PC-3 (cell line): ENCODE results near the gene HYDIN. TPM values are rescaled to one million over a fixed set of nuclear protein-coding genes. Genes with fewer than 3 reads are reported as not detected.

ENCODE experiments used
- ATAC-seq: fragments of 200-7000 bp; cut with Tn5 transposase; 2 replicates; pipeline ENCODE4 v1.9.1; 2020; ENCODE audit warnings: mild to moderate bottlenecking, moderate library complexity
- BruUV-seq: library from RNA; stranded (reverse); fragments of 400-500 nt; replicated peaks from 2 replicates; lab custom pipeline; 2021; lab: Mats Ljungman, UMichigan
- CTCF ChIA-PET: fragments of 300-600 bp; sonication (Branson Sonifier 250); formaldehyde crosslinking; loops from one replicate; lab custom pipeline; 2022; ENCODE audit warnings: antibody characterized with exemption; lab: Charles Lee
- POLR2A ChIA-PET: fragments of 300-600 bp; sonication (Branson Sonifier 250); formaldehyde crosslinking; loops from one replicate; lab custom pipeline; 2022; ENCODE audit warnings: antibody characterized with exemption; ENCODE audit not compliant: unreplicated experiment; lab: Charles Lee
- DNase-seq: peaks from one replicate; pipeline ENCODE4 v3.0.0-alpha.2; 2015
- H2AFZ ChIP-seq: fragments of 300-600 bp; sonication (generic); 2 replicates; pipeline ENCODE4 v1.6.0; 2016; ENCODE audit warnings: antibody characterized with exemption, low read length
- H3F3A ChIP-seq: fragments of 300-600 bp; sonication (generic); one replicate; pipeline ENCODE4 v1.6.0; 2017; ENCODE audit warnings: antibody characterized with exemption, low read length, control low read depth, mild to moderate bottlenecking; ENCODE audit not compliant: unreplicated experiment
- H3K27ac ChIP-seq: fragments of 300-600 bp; sonication (generic); 2 replicates; pipeline ENCODE4 v1.5.1; 2016; ENCODE audit warnings: mild to moderate bottlenecking, low read length
- H3K27me3 ChIP-seq: fragments of 300-600 bp; sonication (generic); 2 replicates; pipeline ENCODE4 v1.6.1; 2016; ENCODE audit warnings: low read length, mixed read lengths
- H3K36me3 ChIP-seq: fragments of 300-600 bp; sonication (generic); 2 replicates; pipeline ENCODE4 v1.6.1; 2016; ENCODE audit warnings: low read depth, mixed run types, low read length, mixed read lengths
- H3K4me1 ChIP-seq: fragments of 300-600 bp; sonication (generic); 2 replicates; pipeline ENCODE4 v1.5.1; 2016; ENCODE audit warnings: low read length; ENCODE audit not compliant: insufficient read depth
- H3K4me2 ChIP-seq: fragments of 300-600 bp; sonication (generic); 2 replicates; pipeline ENCODE4 v1.6.0; 2016; ENCODE audit warnings: low read length
- H3K4me3 ChIP-seq: fragments of 300-600 bp; sonication (generic); 2 replicates; pipeline ENCODE4 v1.5.1; 2016; ENCODE audit warnings: mild to moderate bottlenecking, low read length, mixed read lengths
- H3K79me2 ChIP-seq: fragments of 300-600 bp; sonication (generic); 2 replicates; pipeline ENCODE4 v1.6.1; 2017; ENCODE audit warnings: low read length, mixed read lengths
- H3K9ac ChIP-seq: fragments of 300-600 bp; sonication (generic); 2 replicates; pipeline ENCODE4 v1.6.0; 2016; ENCODE audit warnings: mild to moderate bottlenecking, low read length
- H3K9me2 ChIP-seq: fragments of 300-600 bp; sonication (generic); replicated peaks from 2 replicates; pipeline ENCODE4 v1.6.1; 2016; ENCODE audit warnings: mixed run types, low read length, mixed read lengths
- H3K9me3 ChIP-seq: fragments of 300-600 bp; sonication (generic); 2 replicates; pipeline ENCODE4 v1.6.1; 2016; ENCODE audit warnings: low read length, mixed read lengths
- H4K20me1 ChIP-seq: fragments of 300-600 bp; sonication (generic); 2 replicates; pipeline ENCODE4 v1.6.1; 2016; ENCODE audit warnings: low read length, mixed read lengths
- EZH2 ChIP-seq: fragments of 300-600 bp; sonication (generic); IDR thresholded peaks from one replicate; pipeline ENCODE4 v1.6.1; 2017; ENCODE audit warnings: antibody characterized with exemption, mild to moderate bottlenecking, low read length; ENCODE audit not compliant: unreplicated experiment
- EZH2phosphoT487 ChIP-seq: fragments of 300-600 bp; sonication (generic); IDR thresholded peaks from 2 replicates; pipeline ENCODE4 v1.6.1; 2018; ENCODE audit warnings: mild to moderate bottlenecking, antibody characterized with exemption, low read length, borderline replicate concordance
- intact Hi-C: fragments of 100-400 bp; cut with micrococcal nuclease; formaldehyde crosslinking; loops from 2 replicates; pipeline ENCODE4 v1.9.0; 2023
- total RNA-seq: library from RNA; depleted of rRNA; stranded (reverse); fragments of >200 nt; gene quantifications from 2 replicates; pipeline ENCODE4 v1.2.3, GENCODE V29; 2014; rRNA removed
- TF ChIP-seq, protein P1 (sequence below): fragments of 300-600 bp; sonication (generic); conservative IDR thresholded peaks from 2 replicates; pipeline ENCODE4 v1.5.1; 2017; ENCODE audit warnings: antibody characterized with exemption, low read depth, mild to moderate bottlenecking, low read length

The HYDIN gene
- total RNA-seq, 1 experiment from 2014 or later = 0.69 TPM

- no peak overlapping the region for H3K4me3 ChIP-seq
- H3K36me3 ChIP-seq = no peaks in the 10 kb centered on the region
- intact Hi-C loops = loop anchor here (1.0 kb wide), 1 partner anchor 12 kb away; no protein-coding TSS in a partner anchor
- TF ChIP-seq EZH2phosphoT487 (no peak), EZH2 (no peak)
- TF ChIP-seq, protein P1, sequence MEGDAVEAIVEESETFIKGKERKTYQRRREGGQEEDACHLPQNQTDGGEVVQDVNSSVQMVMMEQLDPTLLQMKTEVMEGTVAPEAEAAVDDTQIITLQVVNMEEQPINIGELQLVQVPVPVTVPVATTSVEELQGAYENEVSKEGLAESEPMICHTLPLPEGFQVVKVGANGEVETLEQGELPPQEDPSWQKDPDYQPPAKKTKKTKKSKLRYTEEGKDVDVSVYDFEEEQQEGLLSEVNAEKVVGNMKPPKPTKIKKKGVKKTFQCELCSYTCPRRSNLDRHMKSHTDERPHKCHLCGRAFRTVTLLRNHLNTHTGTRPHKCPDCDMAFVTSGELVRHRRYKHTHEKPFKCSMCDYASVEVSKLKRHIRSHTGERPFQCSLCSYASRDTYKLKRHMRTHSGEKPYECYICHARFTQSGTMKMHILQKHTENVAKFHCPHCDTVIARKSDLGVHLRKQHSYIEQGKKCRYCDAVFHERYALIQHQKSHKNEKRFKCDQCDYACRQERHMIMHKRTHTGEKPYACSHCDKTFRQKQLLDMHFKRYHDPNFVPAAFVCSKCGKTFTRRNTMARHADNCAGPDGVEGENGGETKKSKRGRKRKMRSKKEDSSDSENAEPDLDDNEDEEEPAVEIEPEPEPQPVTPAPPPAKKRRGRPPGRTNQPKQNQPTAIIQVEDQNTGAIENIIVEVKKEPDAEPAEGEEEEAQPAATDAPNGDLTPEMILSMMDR = no peak
- ATAC-seq = no peak
- H3K9me3 ChIP-seq = no peaks in the 10 kb centered on the region
- POLR2A ChIA-PET = no interaction called here
- H3K9ac ChIP-seq = no peak overlapping the region
- H3K79me2 ChIP-seq = no peaks in the 10 kb centered on the region
- H2AFZ ChIP-seq = no peak overlapping the region
- no peaks in the 10 kb centered on the region for H4K20me1 ChIP-seq
- H3K4me2 ChIP-seq = no peak overlapping the region
- H3F3A ChIP-seq = no peaks in the 10 kb centered on the region
- peaks cover 21% of the 10 kb centered on the region for H3K4me1 ChIP-seq
- DNase-seq = no peak
- CTCF ChIA-PET = interaction anchor here (0.8 kb wide), 1 partner anchor 14 kb away, joined by 3 read pairs; no protein-coding TSS in a partner anchor
- no TSS peak for BruUV-seq
- H3K9me2 ChIP-seq = no peaks in the 10 kb centered on the region
- H3K27ac ChIP-seq = no peak overlapping the region
- no peaks in the 10 kb centered on the region for H3K27me3 ChIP-seq
These were observed 470.9 kb downstream of the HYDIN start for GRCh38 chr16:70759666-70760065.

DNA sequence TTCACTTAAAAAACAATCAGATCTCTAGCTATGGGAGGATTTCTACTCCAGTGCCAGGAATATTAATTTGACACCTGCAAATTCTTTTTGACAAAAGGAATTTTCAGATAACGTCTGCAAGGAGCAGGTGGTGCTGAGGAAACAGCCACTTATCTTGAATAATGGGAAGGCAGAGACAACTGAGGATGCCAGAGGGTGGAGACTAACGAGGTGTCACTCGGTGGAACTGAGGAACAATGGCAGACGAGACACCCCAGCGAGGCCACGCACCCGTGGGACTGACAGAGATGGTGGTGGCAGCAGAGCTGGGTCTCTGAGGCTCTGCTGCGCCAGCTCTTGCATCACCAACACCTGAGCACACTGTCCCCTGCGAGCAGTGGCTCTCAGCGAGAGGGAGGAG lies 471.7 kb downstream of the HYDIN start:
- H3K4me1 ChIP-seq = peaks cover 21% of the 10 kb centered on the region
- H3K79me2 ChIP-seq = no peaks in the 10 kb centered on the region
- intact Hi-C loops = no loop called here
- H3K36me3 ChIP-seq = no peaks in the 10 kb centered on the region
- TF ChIP-seq EZH2phosphoT487 (no peak), EZH2 (no peak)
- TF ChIP-seq, protein P1 = no peak
- no TSS peak for BruUV-seq
- no peak overlapping the region for H3K4me3 ChIP-seq
- H3F3A ChIP-seq = no peaks in the 10 kb centered on the region
- DNase-seq = no peak
- H3K9me3 ChIP-seq = no peaks in the 10 kb centered on the region
- H4K20me1 ChIP-seq = no peaks in the 10 kb centered on the region
- H3K9ac ChIP-seq = no peak overlapping the region
- ATAC-seq = no peak
- POLR2A ChIA-PET = no interaction called here
- no peak overlapping the region for H2AFZ ChIP-seq
- no peaks in the 10 kb centered on the region for H3K27me3 ChIP-seq
- no peak overlapping the region for H3K27ac ChIP-seq
- no peak overlapping the region for H3K4me2 ChIP-seq
- no peaks in the 10 kb centered on the region for H3K9me2 ChIP-seq
- CTCF ChIA-PET = no interaction called here

Other genes starting within 250 kb of the HYDIN start
- gene CMTR2, start 58.7 kb upstream of the HYDIN start, total RNA-seq = 14.7 and 15.3 TPM in 2 replicates
- 0.47 TPM in 1 of 2 replicates, not detected in the other for gene CALB2, start 128.0 kb upstream of the HYDIN start, total RNA-seq
- gene TLE7, start 211.3 kb upstream of the HYDIN start, total RNA-seq = not detected in 2 replicates
- gene ZNF23, start 231.5 kb upstream of the HYDIN start, total RNA-seq = 6.6 and 7.5 TPM in 2 replicates